Measurements from ENCODE around the gene SEC61G. TPM values are rescaled to one million over a fixed set of nuclear protein-coding genes. Genes with fewer than 3 reads are reported as not detected.

Gene SEC61G
- total RNA-seq, 2 donors from 2014 or later: 95.1 to 161 TPM

DNA sequence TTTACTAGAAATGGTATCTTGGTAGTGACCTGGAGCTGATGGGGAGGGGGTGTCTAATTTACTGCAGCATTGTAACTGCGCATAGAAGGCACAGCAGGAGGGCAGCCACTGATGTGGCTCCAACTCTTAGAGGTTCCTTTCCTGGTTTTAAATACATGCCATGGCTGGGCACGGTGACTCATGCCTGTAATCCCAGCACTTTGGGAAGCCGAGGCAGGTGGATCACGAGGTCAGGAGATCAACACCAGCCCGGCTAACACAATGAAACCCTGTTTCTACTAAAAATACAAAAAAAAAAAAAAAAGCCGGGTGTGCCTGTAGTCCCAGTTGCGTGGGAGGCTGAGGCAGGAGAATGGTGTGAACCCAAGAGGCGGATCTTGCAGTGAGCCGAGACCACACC lies 19.2 kb upstream of the SEC61G start:
- no peak for ATAC-seq
- H3K36me3 Mint-ChIP-seq: peaks cover 18 to 21% of the 10 kb centered on the region in 2 donors
- no peak overlapping the region for H3K27ac Mint-ChIP-seq

DNA sequence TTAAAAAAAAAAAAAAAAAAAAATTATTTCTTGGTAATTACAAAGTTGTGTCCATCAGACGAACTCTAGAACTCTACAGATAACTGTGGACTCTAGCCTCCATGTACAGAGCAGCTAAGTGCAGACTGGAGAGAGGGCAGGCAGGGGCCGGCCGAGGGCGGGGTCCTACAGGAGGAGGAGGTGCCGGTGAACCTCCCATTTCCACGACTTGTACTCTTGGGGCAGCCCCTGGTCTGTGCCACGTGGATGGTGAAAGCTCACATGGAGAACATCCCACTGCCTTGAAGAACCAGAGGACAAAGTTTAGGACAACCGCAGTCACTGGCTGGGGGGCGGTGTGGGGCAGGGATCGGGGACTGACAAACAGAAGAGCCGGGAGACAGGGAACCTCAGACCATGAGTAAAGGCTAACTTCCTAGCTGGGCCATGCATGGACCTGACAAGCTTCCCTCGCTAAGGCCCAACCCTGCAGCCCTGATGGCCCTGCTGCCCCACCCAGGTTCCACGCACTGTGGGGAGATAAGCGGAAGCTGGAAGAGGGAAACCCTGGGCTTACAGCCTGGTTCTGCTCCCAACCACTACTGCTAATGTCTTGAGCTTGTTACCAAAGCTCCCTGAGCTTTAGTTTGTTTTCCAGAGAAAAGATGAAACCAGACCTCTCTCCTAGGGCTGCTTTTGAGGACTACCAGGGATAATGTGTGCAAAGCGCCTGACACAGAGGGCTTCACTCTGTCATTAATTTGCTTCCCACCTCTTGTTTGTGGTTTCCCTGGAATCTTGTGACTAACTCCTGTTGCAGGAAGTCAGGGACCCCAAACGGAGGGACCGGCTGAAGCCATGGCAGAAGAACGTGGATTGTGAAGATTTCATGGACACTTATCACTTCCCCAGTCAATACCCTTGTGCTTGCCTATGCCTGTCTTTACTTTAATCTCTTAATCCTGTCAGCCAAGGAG lies 16.1 kb upstream of the SEC61G start:
- H3K36me3 Mint-ChIP-seq: peaks cover 18 to 21% of the 10 kb centered on the region in 2 donors
- no peak overlapping the region for H3K27ac Mint-ChIP-seq
- DNase-seq (ENCODE audit: low spot score in 2 of 2) (no peak), ATAC-seq (no peak)
- H3K9me3 Mint-ChIP-seq: peaks cover 7 to 14% of the 10 kb centered on the region in 2 donors

More for the DNA sequence above, 19.2 kb upstream of the SEC61G start:
- peaks cover 7 to 14% of the 10 kb centered on the region in 2 donors for H3K9me3 Mint-ChIP-seq
- no peak for DNase-seq (ENCODE audit: low spot score in 2 of 2)

DNA sequence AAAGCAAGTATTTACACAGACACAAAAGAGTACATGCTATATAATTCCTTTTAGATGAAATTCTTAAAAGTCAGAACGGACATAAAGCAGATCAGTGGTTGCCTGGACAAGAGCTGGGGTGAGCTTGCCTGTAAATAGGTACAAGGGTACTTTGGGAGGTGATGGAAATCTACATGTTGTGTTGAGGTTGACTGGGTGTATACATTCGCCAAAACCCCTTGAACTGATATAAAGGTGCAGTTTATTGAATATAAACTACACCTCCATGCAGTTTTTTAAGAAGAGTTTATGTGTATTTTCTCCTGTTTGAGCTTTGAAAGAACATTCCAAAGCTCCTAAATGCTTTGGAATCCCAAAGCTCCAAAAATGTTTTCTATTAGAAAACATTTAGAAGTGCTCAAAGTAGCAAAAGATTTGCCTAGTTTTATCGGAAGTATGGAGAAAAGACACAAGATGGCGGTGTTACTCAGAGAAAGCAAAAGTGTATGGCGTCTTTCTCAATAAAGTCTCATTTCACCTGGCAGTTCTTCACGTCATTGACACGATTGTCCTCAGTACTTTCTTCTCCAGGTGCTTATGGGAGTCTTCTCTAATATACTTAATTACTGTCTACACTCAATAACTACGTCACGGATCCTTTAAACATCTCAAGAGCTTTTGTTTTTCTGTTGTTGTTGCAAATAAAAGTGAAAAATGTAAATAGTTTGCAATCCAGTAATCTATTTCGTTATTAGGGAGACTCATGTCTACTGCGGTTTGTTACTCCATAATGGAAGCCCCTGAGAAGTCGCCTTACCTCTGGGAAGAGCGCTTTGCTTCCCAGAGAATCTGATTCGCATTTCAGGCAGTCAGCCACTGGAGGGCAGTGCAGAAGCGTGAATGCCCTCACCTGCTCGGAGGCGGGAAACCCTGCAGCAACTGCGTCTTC lies 14.7 kb upstream of the SEC61G start:
- DNase-seq (ENCODE audit: low spot score in 2 of 2): peak; percentile 62 to 71
- H3K27ac Mint-ChIP-seq: peak overlapping the region in 1 of 2 donors; percentile 60
- peaks cover 7 to 14% of the 10 kb centered on the region in 2 donors for H3K9me3 Mint-ChIP-seq
- peak; percentile 83 to 87 for ATAC-seq
- H3K36me3 Mint-ChIP-seq: peaks cover 18 to 21% of the 10 kb centered on the region in 2 donors

DNA sequence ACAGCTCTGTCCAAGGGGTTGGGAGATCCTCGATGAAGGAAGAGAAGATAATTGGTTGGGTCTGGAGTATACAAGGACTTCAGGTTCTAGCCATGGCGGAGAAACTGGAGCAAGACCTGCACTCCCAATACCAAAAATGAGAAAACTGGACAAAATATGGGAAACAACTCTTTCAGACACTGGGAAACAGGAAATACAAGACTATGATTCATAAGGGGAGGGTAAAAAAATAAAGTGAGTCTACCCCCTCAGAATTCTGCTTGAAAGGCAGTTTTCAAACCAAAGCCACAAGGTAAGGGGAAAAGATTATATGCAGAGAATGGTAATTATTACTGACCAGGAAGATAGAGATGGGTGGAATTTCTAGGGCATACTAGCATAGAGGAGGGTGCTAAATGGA lies 10.2 kb upstream of the SEC61G start:
- DNase-seq (ENCODE audit: low spot score in 2 of 2) (no peak), ATAC-seq (no peak)
- no peak overlapping the region for H3K27ac Mint-ChIP-seq
- H3K36me3 Mint-ChIP-seq: no peaks in the 10 kb centered on the region
- H3K9me3 Mint-ChIP-seq: no peaks in the 10 kb centered on the region

DNA sequence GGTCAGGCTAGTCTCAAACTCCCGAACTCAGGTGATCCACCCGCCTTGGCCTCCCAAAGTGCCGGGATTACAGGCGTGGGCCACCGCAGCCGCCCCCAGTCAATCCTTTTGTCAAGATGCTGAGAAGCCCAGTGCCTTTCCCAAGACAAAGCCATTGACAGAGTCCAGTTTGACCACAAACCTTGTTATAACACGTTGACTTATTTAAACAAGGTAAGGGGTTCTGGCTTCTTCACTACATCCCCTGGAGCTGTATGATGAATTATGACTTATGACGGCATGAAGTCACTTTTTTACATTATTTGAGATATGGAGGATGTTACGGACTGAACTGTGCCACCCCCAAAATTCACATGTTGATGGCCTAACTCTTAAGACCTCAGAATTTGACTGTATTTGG lies 5.8 kb upstream of the SEC61G start:
- Mint-ChIP-seq H3K36me3 (peaks cover 2 to 4% of the 10 kb centered on the region in 2 donors), H3K27ac (no peak overlapping the region), H3K9me3 (no peaks in the 10 kb centered on the region)
- ATAC-seq: no peak
- no peak for DNase-seq (ENCODE audit: low spot score in 2 of 2)

DNA sequence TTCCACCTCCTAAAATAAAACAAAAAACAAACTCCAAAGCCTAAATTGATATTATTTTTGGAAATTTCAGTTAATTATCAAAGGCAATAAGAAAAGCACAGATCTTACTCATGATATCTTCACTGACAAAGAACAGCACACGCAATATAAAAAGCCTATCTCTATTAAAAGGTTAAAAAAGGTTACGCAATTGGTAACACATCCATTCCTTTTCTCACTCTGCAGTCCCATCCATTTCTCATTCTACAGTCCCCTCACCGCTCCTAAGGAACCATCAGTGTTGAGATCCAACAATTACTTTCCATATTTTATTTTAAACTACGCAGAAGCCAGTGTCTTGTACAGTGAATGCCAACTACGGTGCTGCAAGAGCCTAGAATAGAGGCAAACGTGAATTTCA lies 1.3 kb downstream of the SEC61G start:
- no peak for DNase-seq (ENCODE audit: low spot score in 2 of 2)
- ATAC-seq: no peak
- H3K36me3 Mint-ChIP-seq: peaks cover 20 to 22% of the 10 kb centered on the region in 2 donors
- no peaks in the 10 kb centered on the region for H3K9me3 Mint-ChIP-seq
- H3K27ac Mint-ChIP-seq: peak overlapping the region; percentile 52 to 96

DNA sequence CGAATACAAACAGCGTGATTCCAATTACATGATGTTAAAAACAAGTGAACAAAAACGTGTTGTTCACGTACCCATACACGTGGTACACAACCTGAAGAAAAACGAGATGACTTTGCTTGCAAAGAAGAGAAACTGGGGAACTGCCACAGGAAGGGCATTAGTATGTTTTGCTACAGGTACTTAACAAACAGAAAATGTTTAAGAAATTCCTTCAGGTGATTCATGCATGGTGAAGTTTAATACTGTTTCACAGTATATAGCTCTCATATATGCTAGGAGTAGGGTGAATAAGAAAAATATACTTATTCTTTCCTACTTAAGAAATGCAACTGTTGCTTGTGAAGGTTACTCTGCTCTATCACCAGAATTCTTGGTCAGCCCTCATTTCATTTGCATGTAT lies 9.8 kb downstream of the SEC61G start:
- Mint-ChIP-seq H3K36me3 (peaks cover 5 to 18% of the 10 kb centered on the region in 2 donors), H3K9me3 (no peaks in the 10 kb centered on the region), H3K27ac (no peak overlapping the region)
- no peak for DNase-seq (ENCODE audit: low spot score in 2 of 2)
- no peak for ATAC-seq

DNA sequence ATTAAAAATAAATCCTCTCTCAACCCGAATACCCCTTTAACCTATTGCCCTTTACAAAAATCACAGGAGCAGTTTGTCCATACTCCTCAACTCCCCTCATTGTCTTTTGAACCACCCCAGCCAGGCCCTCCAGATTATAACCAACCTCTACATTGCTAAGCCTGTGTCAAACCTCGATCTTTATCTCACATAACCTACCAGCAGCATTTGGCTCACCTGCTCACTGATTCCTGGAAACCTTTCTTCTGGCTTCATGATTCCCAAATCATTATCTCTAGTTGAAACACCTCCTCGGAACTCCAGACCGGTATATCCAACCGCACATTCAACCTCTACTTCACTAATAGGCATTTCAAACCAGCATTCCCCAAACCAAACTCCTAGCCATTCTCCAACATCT lies 11.8 kb downstream of the SEC61G start:
- ATAC-seq: no peak

DNA sequence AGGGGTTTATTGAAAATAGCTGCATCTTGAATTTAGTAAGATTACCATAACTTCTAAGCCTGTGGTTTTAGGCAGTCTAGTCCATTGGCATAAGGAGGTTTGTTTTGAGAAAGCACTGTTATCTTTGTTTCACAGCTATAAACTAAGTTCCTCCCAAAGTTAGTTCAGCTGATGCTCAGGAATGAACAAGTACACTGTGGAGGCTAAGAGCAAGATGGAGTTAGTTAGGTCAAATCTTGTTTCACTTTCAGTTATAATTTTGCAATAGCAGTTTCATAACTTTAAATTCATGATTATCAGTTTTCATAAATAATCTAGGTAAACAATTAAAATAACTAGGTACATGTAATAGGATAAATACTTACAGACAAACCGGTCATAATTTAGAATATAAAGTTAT lies 15.4 kb downstream of the SEC61G start:
- no peak overlapping the region for H3K27ac Mint-ChIP-seq
- peaks cover 5 to 14% of the 10 kb centered on the region in 2 donors for H3K36me3 Mint-ChIP-seq
- DNase-seq (ENCODE audit: low spot score in 2 of 2) (no peak), ATAC-seq (no peak)
- H3K9me3 Mint-ChIP-seq: no peaks in the 10 kb centered on the region

More for the DNA sequence above, 11.8 kb downstream of the SEC61G start:
- no peak for DNase-seq (ENCODE audit: low spot score in 2 of 2)
- Mint-ChIP-seq H3K9me3 (no peaks in the 10 kb centered on the region), H3K27ac (no peak overlapping the region), H3K36me3 (peaks cover 5 to 18% of the 10 kb centered on the region in 2 donors)

DNA sequence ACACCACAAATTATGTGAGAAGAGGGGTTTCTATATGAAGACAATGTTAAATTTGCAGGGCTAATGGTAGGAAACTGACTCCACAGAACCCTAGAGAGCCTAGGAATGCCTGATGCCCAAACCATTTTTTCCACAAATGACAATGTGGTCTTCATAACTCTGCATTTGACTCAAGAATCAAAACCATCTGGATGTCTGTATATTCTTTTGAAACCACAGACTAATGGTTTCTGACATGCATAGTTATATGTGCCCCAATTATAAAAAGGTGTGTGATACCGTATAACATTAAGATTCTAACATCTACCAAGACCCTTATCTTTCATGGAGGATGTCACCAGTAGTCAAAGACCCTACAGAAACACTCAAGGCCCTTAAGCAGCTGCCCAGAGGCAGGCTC lies 20.3 kb downstream of the SEC61G start:
- Mint-ChIP-seq H3K9me3 (peaks cover 4 to 5% of the 10 kb centered on the region in 2 donors), H3K36me3 (peaks cover 5 to 16% of the 10 kb centered on the region in 2 donors), H3K27ac (no peak overlapping the region)
- DNase-seq (ENCODE audit: low spot score in 2 of 2): no peak
- no peak for ATAC-seq

DNA sequence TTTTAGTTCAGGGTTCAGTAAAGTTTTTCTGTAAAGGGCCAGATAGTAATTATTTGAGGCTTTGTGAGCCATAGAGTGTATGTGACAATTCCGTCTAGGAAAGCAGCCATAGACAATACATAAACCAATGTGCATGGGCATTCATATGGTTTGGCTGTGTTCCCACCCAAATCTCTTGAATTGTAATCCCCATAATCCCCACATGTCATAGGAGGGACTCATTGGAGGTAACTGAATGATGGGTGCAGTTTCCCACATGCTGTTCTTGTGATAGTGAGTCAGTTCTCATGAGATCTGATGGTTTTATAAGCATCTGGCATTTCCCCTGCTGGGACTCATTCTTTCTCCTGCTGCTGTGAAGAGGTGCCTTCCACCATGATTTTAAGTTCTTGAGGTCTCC lies 29.9 kb downstream of the SEC61G start:
- Mint-ChIP-seq H3K36me3 (no peaks in the 10 kb centered on the region), H3K27ac (no peak overlapping the region), H3K9me3 (no peaks in the 10 kb centered on the region)
- DNase-seq (ENCODE audit: low spot score in 2 of 2): no peak
- no peak for ATAC-seq

DNA sequence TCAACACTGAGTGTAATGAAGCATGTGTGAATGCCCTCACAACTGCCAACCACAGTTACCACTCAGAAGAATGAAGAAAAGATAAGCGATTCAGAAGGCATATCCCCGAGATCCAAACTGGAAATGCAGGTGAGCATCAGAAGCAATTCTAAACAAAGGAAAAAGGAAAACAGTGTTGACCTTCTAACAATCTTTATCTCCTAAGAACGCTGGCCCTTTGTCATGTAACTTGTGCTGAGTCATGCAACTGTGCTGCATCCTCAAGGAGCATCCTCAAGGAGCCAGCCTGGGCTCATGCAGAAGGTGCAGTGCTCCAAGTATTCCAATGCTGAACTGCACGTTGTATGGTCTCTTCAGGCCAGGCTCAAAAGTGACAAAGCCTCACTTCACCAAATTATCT lies 30.6 kb downstream of the SEC61G start:
- ATAC-seq (no peak), DNase-seq (ENCODE audit: low spot score in 2 of 2) (no peak)
- H3K36me3 Mint-ChIP-seq: no peaks in the 10 kb centered on the region
- no peak overlapping the region for H3K27ac Mint-ChIP-seq
- H3K9me3 Mint-ChIP-seq: no peaks in the 10 kb centered on the region

DNA sequence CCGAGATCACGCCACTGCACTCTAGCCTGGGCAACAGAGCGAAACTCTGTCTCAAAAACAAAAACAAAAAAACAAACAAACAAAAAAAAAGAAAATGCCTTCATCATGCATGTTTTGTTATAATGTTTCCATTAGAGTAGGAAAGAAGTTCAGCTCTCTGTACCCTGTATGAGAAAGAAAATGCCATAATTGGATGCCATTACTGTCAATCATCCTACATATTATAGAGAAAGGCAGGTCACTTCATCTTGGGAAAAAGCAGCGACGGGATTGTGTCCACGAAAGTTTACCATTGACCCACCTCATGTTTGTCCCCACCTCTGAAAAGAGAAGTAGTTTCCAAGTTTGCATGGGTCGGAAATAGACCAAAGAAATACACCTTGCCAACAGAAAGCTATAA lies 33.8 kb downstream of the SEC61G start:
- no peak for ATAC-seq
- H3K27ac Mint-ChIP-seq: no peak overlapping the region
- H3K9me3 Mint-ChIP-seq: no peaks in the 10 kb centered on the region
- H3K36me3 Mint-ChIP-seq: no peaks in the 10 kb centered on the region
- no peak for DNase-seq (ENCODE audit: low spot score in 2 of 2)

DNA sequence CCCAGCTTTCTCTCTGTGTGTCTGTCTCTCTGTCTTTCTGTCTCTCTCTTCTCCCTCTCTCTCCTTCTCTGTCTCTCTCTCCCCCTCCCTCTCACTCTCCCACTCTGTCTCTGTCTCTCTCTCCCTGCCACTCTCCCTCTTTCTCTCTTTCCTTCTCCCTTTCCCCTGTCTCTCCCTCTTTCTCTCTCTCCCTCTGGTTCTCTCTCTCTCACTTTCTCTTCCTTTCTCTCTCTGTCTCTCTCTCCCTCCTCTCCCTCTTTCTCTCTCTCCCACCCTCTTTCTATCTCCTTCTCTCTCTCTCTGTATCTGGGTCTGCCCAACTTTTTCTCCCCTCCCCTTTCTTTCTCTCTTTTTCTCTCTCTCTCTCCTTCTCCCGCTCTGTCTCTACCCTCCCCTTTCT lies 36.5 kb downstream of the SEC61G start:
- H3K9me3 Mint-ChIP-seq: peaks cover 0 to 5% of the 10 kb centered on the region in 2 donors
- H3K27ac Mint-ChIP-seq: no peak overlapping the region
- H3K36me3 Mint-ChIP-seq: no peaks in the 10 kb centered on the region
- no peak for ATAC-seq
- DNase-seq (ENCODE audit: low spot score in 2 of 2): no peak

DNA sequence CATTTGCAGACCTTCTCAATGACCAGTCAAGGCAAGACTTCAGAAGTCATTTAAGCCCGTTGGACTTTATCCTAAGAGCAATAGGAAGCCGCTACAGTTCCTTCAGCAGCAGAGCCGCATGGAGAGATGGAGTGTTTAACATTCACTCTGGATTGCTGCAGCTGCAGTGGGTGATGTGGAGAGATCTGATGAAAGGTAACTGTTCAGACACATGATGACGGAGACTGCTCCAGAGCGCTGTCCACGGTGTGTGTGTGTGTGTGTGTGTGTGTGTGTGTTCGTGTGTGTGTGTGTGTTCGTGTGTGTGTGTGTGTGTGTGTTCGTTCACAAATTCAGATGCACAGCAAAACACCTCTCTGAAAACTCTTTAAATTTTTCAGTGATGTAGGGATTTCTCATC lies 37.0 kb downstream of the SEC61G start:
- no peak overlapping the region for H3K27ac Mint-ChIP-seq
- no peaks in the 10 kb centered on the region for H3K36me3 Mint-ChIP-seq
- no peak for DNase-seq (ENCODE audit: low spot score in 2 of 2)
- no peak for ATAC-seq
- peaks cover 0 to 5% of the 10 kb centered on the region in 2 donors for H3K9me3 Mint-ChIP-seq

DNA sequence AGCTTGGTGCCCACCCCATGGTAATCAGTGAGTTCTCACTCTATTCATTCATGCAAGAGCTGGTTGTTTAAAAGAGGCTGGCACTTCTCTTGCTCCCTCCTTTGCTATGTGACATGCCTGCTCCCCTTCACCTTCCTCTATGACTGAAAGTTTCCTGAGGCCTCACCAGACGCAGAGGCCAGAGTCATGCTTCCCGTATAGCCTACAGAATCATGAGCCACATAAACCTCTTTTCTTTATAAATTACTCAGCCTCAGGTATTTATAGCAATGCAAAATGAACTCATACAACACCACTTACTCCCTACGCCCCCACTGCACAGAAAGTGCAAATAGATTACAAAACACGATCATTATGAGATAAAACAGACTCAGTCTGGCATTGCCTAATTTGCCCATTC lies 39.0 kb downstream of the SEC61G start:
- Mint-ChIP-seq H3K9me3 (peaks cover 0 to 8% of the 10 kb centered on the region in 2 donors), H3K27ac (no peak overlapping the region), H3K36me3 (no peaks in the 10 kb centered on the region)
- ATAC-seq (peak; percentile 20 to 28), DNase-seq (ENCODE audit: low spot score in 2 of 2) (no peak)

DNA sequence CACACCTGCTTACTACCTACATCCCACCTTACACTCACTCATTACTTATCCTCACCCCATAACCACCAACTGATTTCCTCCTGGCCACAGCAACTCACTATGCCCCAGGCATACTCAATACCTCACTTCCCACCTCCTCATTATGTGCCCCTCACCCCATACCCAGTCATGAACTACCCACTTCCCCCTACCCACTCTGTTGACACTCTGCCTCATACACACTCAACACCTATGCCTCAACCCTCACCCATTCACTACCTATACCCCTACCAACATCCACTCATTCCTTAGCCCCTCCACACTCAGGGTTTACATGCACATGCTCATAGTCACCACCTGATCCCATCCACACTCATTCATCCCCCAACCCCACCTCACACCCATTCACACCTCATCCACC lies 39.6 kb downstream of the SEC61G start:
- ATAC-seq (no peak), DNase-seq (ENCODE audit: low spot score in 2 of 2) (no peak)
- H3K36me3 Mint-ChIP-seq: no peaks in the 10 kb centered on the region
- H3K27ac Mint-ChIP-seq: peak overlapping the region in 1 of 2 donors; percentile 3
- peaks cover 0 to 8% of the 10 kb centered on the region in 2 donors for H3K9me3 Mint-ChIP-seq
